Activated naive CD8-positive, alpha-beta T cell treated with anti-CD3 and anti-CD28 coated beads for 36 hours (primary cell): ENCODE data around the gene SATB1. TPM values are rescaled to one million over a fixed set of nuclear protein-coding genes. Genes with fewer than 3 reads are reported as not detected.
A peak's percentile ranks its signal among the peaks of the same experiment; 100 is the strongest.

Experiments
- DNase-seq: peaks from one replicate; pipeline ENCODE4 v3.0.0; 2021
- H3K27ac Mint-ChIP-seq: one replicate; pipeline ENCODE4 v1.8.0; 2022; ENCODE audit warnings: mild to moderate bottlenecking, moderate library complexity, mixed read lengths
- H3K27me3 Mint-ChIP-seq: one replicate; pipeline ENCODE4 v1.8.0; 2022; ENCODE audit warnings: mild to moderate bottlenecking, mixed read lengths
- H3K36me3 Mint-ChIP-seq: one replicate; pipeline ENCODE4 v1.8.0; 2021; ENCODE audit warnings: mild to moderate bottlenecking, mixed read lengths
- H3K4me1 Mint-ChIP-seq: one replicate; pipeline ENCODE4 v1.8.0; 2021; ENCODE audit warnings: mixed read lengths
- H3K4me3 Mint-ChIP-seq: one replicate; pipeline ENCODE4 v1.8.0; 2022; ENCODE audit warnings: mild to moderate bottlenecking, moderate library complexity, mixed read lengths
- H3K9me3 Mint-ChIP-seq: one replicate; pipeline ENCODE4 v1.8.0; 2022; ENCODE audit warnings: mixed read lengths
- total RNA-seq, 2 experiments: library from RNA; stranded (reverse); gene quantifications; one replicate each; pipeline ENCODE4 v1.2.3, GENCODE V29; 2021

The SATB1 gene
- total RNA-seq, 2 experiments from 2014 or later = 92.0 to 94.8 TPM

DNA sequence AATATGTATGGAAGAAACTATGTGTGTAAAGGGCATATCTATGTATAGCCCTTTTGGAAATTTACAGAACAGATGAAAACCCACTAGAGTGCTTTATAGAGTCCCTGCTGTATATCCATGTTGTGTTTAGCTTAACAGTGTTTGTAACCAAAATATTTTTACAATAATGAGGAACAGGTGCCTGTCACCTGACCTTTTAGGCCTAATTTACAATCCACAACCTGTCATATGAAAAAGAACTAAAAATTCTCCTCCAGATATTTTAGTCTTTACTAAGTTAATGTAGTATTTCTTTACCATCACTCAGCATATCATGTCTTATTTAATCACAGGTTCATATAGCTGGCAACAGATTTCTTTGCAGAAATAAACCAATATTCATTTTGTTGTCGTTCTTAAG lies 16.4 kb upstream of the SATB1 start:
- DNase-seq = no peak
- Mint-ChIP-seq H3K27ac (peak overlapping the region; percentile 88), H3K4me1 (peaks cover 37% of the 10 kb centered on the region), H3K4me3 (peak overlapping the region; percentile 81), H3K27me3 (no peaks in the 10 kb centered on the region), H3K9me3 (no peaks in the 10 kb centered on the region), H3K36me3 (peaks cover 32% of the 10 kb centered on the region)

DNA sequence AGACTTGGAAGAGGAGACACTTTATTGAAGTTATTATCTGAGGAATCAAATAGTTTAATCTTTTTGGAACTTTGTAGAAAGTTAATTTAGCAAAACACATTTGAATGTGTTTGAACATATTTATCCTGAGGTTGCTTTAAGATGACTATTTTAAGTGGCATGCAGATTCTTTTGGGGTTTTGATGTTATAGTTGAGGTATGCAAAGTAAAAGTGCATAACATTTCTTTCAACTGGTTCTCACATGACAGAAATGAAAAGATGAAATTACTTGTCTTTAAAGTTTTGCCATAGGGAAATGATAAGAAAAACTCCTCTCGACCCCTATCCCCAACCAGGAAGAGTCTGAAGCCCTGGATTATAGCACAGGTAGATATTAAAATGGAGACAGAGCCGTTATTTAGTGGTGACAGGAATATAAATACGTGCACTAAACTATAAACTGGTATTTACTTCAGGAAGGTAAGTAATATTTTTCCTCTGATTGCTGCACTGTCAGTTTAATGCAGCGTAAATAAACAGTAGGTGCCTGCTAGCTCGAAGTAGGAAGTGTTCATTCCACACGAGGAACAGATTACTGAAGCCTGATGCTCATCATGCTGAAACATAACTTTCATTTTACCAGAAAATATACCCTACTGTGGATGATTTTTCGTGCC lies 15.1 kb upstream of the SATB1 start:
- Mint-ChIP-seq H3K4me1 (peaks cover 46% of the 10 kb centered on the region), H3K36me3 (peaks cover 39% of the 10 kb centered on the region), H3K27me3 (no peaks in the 10 kb centered on the region), H3K9me3 (no peaks in the 10 kb centered on the region), H3K27ac (peak overlapping the region; percentile 88), H3K4me3 (peak overlapping the region; percentile 81)
- DNase-seq = no peak

DNA sequence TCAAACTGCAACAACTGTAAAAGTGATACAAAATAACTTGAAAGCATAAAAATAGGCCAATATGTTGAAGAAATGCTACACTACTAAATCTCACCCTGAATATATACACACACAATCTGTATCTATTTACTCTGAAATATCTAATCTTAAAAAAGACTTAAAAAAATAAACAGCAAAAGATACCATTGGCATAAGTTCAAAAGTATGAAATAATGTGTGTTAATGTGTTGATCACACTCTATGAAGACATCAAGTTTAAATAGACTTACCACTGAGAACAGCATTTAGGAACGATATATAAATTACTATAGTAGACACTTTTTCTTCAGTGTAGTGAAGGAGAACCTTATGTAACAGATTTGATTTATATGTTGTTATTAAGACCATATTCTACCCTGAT lies 14.1 kb upstream of the SATB1 start:
- peak overlapping the region; percentile 81 for H3K4me3 Mint-ChIP-seq

DNA sequence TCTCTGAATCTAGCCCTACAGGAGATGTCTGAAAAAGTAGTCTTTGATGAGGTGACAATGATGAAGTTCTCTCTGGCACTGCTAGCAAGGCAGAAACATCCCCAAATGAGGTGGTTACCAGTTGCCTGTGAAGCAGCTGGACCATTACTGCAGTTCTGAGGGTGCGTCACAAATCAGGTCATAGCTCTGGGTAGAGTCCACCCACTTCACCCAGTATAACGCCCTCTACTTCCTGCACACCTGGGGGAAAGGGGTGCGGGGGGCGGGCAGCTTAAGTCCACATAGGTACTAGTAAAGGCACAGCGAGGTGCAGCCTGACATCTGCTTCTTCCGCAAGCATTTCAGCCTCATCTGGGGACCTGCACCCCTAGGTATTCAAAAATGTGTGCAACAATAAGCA lies 13.4 kb upstream of the SATB1 start:
- peak; percentile 61 for DNase-seq
- Mint-ChIP-seq H3K36me3 (peaks cover 36% of the 10 kb centered on the region), H3K9me3 (no peaks in the 10 kb centered on the region), H3K4me1 (peaks cover 48% of the 10 kb centered on the region), H3K4me3 (peak overlapping the region; percentile 81), H3K27ac (peak overlapping the region; percentile 88), H3K27me3 (no peaks in the 10 kb centered on the region)

More for the DNA sequence above, 14.1 kb upstream of the SATB1 start:
- Mint-ChIP-seq H3K27me3 (no peaks in the 10 kb centered on the region), H3K4me1 (peaks cover 48% of the 10 kb centered on the region), H3K36me3 (peaks cover 39% of the 10 kb centered on the region), H3K27ac (peak overlapping the region; percentile 88), H3K9me3 (no peaks in the 10 kb centered on the region)
- DNase-seq = no peak

DNA sequence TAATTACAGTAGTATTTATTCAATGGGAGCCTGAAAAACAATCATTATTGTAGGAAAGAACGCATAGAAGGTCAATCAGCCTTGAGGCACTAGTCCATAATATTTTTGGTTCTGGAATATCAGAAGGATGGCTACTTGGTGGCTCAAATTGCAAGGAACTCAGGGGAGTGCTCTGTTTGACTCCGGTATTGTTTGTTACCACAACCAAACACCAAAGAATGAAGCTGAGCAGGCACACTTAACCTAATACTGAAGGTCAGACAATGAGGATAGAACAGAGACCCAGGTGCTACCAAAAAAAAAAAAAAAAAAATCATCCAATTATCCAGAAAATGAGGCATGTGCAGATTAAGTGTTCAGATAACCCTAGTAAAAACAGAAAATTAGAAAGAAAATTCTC lies 11.1 kb upstream of the SATB1 start:
- peaks cover 36% of the 10 kb centered on the region for H3K36me3 Mint-ChIP-seq
- no peak for DNase-seq
- no peaks in the 10 kb centered on the region for H3K27me3 Mint-ChIP-seq
- peak overlapping the region; percentile 91 for H3K27ac Mint-ChIP-seq
- H3K4me1 Mint-ChIP-seq = peaks cover 60% of the 10 kb centered on the region
- no peaks in the 10 kb centered on the region for H3K9me3 Mint-ChIP-seq
- H3K4me3 Mint-ChIP-seq = peak overlapping the region; percentile 83

DNA sequence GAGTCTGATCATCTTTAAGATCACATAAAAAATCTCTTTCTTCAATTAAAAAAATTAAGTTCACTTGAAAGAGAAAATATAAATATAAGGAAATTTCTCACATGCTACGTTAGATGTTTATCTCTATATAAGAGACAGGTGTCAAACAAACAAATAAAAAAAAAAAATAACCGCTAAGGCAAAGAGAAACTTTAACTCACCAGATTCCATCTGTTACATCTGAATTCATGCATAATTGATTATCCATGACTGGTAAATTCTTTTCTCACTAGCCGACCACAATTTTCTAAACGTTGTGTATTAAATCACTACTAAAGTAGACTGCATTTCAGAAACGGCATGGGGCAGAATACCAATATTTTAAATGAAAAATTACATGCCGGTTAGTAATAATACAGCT lies 9.6 kb upstream of the SATB1 start:
- DNase-seq = no peak
- Mint-ChIP-seq H3K4me1 (peaks cover 62% of the 10 kb centered on the region), H3K27me3 (no peaks in the 10 kb centered on the region), H3K27ac (peak overlapping the region; percentile 91), H3K4me3 (peak overlapping the region; percentile 72), H3K9me3 (no peaks in the 10 kb centered on the region), H3K36me3 (peaks cover 35% of the 10 kb centered on the region)

DNA sequence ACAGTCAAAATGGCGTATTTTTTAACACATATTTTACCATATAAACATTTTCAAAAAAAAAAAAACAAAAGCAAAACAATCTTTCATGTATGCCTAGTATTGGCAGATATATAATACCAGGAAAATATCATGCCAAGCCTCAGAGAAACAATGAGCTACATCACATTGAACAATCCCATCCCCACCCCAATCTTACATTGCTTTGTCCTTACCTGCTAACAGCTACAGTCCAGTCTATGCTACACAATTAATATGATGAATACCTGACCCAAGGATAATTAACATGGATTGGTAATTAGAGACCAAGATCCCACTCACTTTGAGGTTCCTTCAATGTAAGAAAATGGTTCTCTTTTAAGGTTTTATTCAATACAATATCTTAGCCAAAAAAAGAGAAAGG lies 7.6 kb upstream of the SATB1 start:
- Mint-ChIP-seq H3K4me3 (peak overlapping the region; percentile 46), H3K27me3 (no peaks in the 10 kb centered on the region), H3K36me3 (peaks cover 37% of the 10 kb centered on the region), H3K27ac (peak overlapping the region; percentile 72), H3K4me1 (peaks cover 65% of the 10 kb centered on the region), H3K9me3 (no peaks in the 10 kb centered on the region)
- no peak for DNase-seq

DNA sequence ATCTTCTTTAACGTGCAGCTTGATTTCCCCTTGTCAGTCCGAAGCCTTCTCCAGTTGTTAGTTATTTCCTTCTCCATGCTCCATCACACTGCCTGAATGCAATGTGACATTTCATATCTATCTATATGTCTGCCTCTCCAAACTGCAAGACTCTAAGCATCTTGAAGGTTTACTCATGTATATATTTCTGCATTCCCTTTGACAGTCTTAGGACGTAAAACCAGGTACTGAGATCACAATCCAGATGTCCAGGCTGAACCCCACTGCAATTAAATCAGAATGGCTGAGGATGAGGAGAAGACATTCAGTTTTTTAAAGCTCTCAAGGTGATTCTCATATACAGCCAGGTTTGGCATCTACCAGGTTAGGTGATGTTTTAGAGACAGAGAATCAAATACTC lies 6.1 kb upstream of the SATB1 start:
- no peak for DNase-seq
- Mint-ChIP-seq H3K9me3 (no peaks in the 10 kb centered on the region), H3K27ac (peak overlapping the region; percentile 82), H3K4me1 (peaks cover 70% of the 10 kb centered on the region), H3K27me3 (no peaks in the 10 kb centered on the region), H3K36me3 (peaks cover 32% of the 10 kb centered on the region), H3K4me3 (peak overlapping the region; percentile 81)

DNA sequence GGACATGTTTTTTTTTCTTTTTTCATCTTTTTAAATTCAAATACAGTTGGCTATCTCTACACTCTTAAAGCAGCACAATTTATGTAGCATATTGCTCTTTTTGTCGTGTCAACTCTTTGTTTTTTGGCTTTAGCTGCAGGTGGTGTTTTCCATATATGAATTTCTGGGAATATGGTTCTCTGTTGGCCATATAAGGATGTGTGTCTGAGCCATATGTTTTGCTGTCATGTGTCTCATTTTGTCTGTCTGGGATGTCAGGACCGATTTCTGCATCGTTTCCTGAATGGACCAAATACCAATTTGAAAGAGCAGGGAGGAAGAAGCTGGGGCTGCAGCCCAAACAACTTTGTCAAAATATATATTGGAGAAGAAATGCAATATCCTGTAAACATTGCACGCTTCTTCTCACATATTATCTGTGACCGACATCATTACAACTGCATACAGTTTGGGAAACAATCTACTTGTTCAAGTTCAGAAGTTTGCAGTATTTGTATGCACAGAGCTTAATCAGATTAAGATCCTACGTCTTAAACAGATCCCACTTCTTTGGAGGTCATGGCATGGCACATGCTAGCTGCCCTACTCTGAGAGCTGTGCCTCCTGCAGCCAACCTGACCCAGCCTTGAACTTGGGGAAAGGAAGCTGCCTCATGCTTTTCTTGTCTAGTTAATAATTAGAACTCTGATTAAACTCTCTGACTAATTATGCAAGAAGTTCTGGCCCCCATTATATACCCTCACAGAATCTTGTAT lies 4.0 kb upstream of the SATB1 start:
- Mint-ChIP-seq H3K4me1 (peaks cover 63% of the 10 kb centered on the region), H3K4me3 (peak overlapping the region; percentile 57), H3K9me3 (no peaks in the 10 kb centered on the region), H3K36me3 (peaks cover 31% of the 10 kb centered on the region), H3K27me3 (no peaks in the 10 kb centered on the region), H3K27ac (peak overlapping the region; percentile 72)
- DNase-seq = no peak

DNA sequence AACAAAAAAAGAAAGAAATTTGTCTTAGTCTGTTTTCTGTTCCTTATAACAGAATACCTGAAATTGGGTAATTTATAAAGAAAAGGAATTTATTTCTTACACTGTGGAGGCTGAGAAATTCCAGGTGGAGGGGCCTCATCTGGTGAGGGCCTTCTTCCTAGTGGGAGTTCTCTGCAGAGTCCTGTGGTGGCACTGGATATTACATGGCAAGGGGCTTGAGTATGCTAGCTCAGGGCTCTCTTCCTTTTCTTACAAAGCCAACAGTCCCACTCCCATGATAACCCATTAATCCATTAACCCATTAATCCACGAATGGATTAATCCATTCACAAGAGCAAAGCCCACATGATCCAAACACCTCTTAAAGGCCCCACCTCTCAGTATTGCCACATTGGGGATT lies 2.9 kb upstream of the SATB1 start:
- DNase-seq = no peak
- Mint-ChIP-seq H3K4me1 (peaks cover 70% of the 10 kb centered on the region), H3K36me3 (peaks cover 40% of the 10 kb centered on the region), H3K27ac (peak overlapping the region; percentile 72), H3K9me3 (no peaks in the 10 kb centered on the region), H3K27me3 (no peaks in the 10 kb centered on the region), H3K4me3 (peak overlapping the region; percentile 57)

DNA sequence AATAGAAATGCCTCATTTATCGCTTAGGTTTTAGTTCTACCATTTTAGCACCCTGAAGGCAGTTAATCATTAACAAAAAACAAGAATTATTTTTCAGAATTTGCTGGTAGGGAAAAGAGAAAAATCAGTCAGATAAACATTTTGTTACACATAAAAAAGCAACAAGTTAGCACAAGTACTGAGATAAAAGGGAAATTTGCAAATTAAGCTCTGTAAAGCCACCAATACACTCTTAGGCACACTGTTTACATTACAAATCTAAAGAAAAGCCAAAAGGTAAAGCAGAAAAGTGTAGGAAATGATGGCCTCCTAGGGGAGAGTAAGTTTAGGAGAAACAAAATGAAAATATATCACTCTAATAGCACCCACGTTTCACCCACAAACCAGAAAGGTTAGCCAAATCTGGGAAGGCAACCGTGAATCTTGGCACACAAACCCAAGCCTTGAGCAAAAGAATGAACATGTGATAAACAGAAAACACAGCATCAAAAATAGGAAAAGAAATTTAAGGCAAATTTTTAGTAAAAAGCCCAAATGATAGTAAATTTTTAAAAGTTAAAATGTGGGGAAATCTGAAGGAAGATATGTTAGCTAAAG lies 1.6 kb upstream of the SATB1 start:
- Mint-ChIP-seq H3K9me3 (no peaks in the 10 kb centered on the region), H3K4me1 (peaks cover 68% of the 10 kb centered on the region), H3K27me3 (no peaks in the 10 kb centered on the region), H3K4me3 (peak overlapping the region; percentile 53), H3K36me3 (peaks cover 35% of the 10 kb centered on the region), H3K27ac (peak overlapping the region; percentile 93)
- no peak for DNase-seq

DNA sequence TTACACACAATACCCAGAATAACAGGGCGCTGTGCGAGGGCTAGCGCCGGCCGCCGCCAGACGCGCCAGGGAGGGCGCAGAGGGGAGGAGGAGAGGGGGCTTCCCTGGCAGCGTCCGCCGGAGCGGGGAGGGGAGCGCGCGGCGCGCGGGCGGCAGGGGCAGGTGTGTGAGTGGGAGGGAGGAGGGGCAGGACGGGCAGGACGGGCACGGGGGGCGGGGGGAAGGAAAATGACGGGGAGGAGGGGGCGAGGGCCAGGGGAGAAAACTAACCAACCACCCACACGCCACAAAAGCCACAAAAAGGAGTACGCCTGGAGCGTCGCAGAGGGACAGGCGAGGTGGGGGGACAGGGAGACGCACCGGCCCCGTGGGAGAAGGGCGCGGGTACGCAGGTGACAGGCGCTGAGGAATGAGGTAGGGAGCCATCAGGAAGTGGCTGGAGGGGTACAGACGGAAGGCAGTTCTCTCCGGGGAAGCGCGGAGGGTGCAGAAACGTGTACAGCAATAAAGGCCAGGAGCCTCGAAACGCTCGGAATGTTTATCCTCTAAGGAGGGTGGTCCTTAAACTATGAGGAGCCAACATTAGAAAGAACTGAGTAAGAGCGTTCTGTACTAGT lies 610 bp upstream of the SATB1 start:
- no peaks in the 10 kb centered on the region for H3K27me3 Mint-ChIP-seq
- peak; percentile 76 for DNase-seq
- peaks cover 66% of the 10 kb centered on the region for H3K4me1 Mint-ChIP-seq
- H3K36me3 Mint-ChIP-seq = peaks cover 29% of the 10 kb centered on the region
- peak overlapping the region; percentile 93 for H3K27ac Mint-ChIP-seq
- H3K9me3 Mint-ChIP-seq = no peaks in the 10 kb centered on the region
- peak overlapping the region; percentile 77 for H3K4me3 Mint-ChIP-seq

DNA sequence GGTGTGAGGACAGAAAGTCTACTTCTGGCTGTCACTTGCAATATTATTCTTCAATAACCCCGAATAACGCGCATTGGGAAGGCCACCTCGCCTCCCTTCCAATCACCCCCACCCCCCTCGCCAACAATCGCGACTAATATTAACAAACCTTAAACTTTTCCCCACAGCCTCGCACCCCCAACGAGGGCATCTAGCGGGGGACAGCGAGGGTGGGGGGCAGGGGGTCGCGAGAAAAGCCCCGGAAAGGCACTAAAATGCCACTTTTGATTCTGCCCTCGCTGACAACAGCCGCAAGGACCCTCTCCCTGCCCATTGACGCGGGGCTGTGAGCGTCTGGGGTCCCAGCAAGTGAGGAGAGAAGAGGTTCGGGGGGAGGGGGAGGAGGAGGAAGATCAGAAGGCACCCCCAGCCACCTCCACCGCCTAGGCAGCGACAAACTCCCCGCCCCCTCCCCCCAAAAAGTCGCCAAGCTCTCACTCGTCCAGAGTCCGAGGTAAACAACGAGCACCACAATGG lies 868 bp downstream of the SATB1 start:
- peaks cover 35% of the 10 kb centered on the region for H3K36me3 Mint-ChIP-seq
- H3K4me1 Mint-ChIP-seq = peaks cover 68% of the 10 kb centered on the region
- no peak for DNase-seq
- H3K4me3 Mint-ChIP-seq = peak overlapping the region; percentile 77
- H3K27me3 Mint-ChIP-seq = no peaks in the 10 kb centered on the region
- peak overlapping the region; percentile 85 for H3K27ac Mint-ChIP-seq
- H3K9me3 Mint-ChIP-seq = no peaks in the 10 kb centered on the region

DNA sequence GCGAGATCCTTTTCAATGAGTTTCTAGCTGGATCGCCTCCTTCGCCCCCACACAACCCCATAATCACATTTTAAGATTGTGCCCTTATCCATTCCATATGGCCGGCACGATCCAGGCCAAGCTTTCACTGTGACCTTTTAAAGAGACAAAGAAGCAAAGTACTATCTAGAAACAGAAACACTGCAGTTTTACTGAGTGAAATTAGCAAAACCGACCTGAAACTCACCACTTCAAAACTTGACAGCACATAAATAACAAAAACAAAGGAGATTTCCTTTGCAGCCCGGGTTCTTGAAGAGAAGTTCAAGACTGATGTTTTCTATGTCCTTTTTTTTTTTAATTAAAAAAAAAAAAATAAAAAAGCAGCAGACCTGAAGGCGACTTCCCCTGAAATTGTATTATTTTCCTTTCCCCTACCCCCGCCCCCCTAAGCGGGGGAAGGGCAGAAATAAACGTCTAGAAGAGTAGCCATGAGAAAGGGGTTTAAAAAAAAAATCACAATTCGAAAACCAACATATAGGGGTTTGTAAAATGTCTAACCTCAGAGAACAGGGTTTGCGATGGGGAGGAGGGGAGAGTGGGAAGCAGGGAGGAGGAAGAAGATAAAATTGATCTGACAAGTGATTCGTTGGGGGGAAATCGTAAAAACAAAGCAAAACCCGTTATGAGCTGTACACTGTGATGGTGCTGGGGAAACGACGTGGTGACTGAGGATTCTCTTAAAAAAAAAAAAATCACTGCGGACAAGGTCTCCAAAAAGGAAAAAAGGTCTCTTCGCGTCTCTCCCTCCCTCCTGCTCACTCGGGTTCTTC lies 1.5 kb downstream of the SATB1 start:
- H3K4me3 Mint-ChIP-seq = peak overlapping the region; percentile 77
- H3K4me1 Mint-ChIP-seq = peaks cover 68% of the 10 kb centered on the region
- peak overlapping the region; percentile 85 for H3K27ac Mint-ChIP-seq
- H3K9me3 Mint-ChIP-seq = no peaks in the 10 kb centered on the region
- peak; percentile 62 for DNase-seq
- no peaks in the 10 kb centered on the region for H3K27me3 Mint-ChIP-seq
- peaks cover 36% of the 10 kb centered on the region for H3K36me3 Mint-ChIP-seq
